Activated CD4-positive, alpha-beta T cell treated with anti-CD3 and anti-CD28 coated beads, Interleukin-2, amount 50 U/mL, for 4 hours (primary cell): ENCODE results near the gene SMYD3.

Experiments
- DNase-seq, 2 experiments: peaks; one replicate each; pipeline ENCODE4 v3.0.0-alpha.2; 2020

SMYD3 gene

DNA sequence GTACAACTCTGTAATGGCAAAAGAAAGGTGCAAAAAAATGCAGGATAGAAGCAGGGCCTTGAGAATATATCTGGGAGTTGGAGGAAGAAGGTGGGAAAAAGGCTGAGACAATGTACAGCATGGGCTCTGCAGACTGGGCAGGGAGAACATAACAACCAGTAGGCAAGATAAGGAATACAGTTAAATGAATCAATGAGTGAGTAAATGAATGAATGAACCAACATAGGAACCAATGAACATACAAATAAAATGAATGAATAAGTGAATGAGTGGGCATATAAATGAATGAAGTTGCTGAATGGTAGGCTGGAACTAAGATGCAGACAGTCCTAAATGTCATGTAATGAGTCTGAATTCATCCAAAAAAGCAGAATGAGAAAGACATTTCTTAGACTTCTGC is 370.6 kb downstream of the SMYD3 start:
- no peak for DNase-seq

DNA sequence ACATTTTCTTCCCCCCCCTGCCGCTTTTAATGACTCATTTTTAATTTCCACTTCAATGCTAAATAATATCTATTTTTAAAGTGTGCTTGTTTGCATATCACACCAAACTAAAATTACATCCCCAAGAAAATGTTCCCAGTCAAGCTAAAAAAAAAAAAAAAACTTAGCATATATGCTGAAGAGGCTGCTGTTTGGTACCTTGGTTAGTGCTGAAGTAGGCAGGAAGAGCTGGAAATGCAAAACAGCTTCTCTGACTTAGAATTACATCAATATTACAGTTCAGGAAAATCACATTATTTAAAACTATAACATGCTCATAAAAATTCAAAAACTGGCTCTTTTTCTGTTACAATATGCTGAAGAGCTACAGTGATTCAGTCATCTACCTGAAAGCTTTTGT is 372.3 kb downstream of the SMYD3 start:
- DNase-seq, result no peak

- no peak for DNase-seq
Observed at GRCh38 chr1:246131095-246131494, 376.0 kb downstream of the SMYD3 start.

DNA sequence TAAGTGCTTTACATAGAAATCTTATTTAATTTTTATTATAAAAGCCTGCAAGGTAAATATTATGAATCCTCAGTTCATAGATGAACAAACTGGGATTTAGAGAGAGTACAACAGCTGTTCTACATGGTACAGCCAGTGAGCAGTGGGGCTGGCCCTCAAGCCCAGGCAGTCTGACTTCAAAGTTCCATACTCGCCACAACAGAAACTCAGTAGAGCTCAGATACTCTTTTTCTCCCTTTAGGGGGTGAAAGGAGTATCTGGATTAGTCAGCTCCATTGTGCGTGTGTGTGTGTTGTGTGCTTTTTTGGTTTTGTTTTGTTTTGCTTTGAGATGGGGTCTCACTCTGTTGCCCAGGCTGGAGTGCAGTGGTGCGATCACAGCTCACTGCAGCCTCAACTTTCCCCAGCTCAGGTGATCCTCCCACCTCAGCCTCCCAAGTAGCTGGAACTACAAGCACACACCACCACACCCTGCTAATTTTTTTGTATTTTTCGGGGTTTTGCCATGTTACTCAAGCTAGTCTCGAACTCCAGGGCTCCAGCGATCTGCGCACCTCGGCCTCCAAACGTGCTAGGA is 378.5 kb downstream of the SMYD3 start:
- no peak for DNase-seq

DNA sequence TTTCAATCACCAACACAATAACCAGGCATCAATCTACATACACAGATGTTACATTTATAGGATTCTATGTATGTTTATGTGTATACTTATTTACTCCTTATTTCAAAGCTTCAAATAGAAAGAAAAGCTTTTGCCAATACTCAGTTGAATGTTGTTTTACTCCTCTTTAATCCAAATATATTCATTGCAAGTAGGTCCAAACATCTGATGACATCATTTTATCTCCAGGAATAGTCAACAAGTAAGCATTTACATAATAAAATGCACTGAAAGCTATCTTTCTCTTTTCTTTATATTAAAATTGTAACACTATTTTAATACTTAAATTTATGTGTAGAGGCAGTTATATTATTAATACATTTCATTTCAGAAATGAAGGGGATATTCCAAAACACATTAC is 380.5 kb downstream of the SMYD3 start:
- DNase-seq, result no peak

- DNase-seq, result no peak
Observed at GRCh38 chr1:246122071-246122470, 385.0 kb downstream of the SMYD3 start.

GRCh38 chr1:246121533-246121932 is 385.5 kb downstream of the SMYD3 start:
- DNase-seq, result no peak

DNA sequence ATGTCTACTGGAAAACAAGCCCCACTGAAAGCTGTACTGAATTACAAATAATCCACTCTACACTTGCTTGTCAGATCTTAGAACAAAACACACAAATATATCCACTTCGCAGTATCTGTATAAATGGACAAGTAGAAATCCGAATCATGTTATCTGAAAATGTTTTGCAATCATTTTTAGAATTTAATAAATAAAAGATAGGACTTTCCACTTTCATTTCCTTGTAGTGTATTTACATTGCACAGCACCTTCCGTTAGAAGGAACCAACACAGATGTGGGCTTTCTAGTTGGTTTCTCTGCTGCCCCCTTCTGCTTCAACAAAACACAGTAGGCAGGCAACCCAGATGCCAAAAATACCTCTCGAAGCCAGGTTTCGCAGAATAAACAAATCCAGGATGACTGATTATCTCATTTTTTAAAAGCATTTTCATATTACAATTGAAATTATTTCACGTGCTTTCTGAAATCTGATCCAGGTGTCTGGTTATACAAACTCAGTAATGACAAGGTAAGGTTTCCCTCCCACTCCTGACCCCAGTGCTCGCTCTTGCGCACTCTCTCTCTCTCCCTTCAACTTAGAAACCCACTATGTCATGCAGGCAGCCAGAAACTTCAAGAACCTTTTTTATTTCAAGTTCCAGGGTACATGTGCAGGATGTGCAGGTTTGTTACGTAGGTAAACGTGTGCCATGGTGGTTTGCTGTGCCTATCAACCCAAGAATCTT is 389.9 kb downstream of the SMYD3 start:
- peak in 1 of 2 experiments; percentile 16 for DNase-seq

DNA sequence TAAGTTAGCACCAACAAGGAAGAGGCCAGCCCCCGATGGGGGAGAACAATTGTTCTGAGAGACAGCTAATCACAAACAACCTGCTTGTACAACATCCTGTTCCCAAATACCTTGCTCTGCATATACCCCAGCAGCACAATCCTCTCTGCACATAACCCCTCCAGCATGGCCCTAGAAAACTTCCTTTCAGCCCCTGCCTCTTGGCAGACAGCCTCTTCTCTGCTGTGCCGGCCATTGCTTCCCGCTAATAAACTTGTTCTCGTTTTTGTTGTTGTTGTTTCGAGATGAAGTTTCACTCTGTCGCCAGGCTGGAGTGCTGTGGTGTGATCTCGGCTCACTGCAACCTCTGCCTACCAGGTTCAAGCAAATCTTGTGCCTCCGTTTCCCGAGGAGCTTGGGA is 392.7 kb downstream of the SMYD3 start:
- no peak for DNase-seq

DNA sequence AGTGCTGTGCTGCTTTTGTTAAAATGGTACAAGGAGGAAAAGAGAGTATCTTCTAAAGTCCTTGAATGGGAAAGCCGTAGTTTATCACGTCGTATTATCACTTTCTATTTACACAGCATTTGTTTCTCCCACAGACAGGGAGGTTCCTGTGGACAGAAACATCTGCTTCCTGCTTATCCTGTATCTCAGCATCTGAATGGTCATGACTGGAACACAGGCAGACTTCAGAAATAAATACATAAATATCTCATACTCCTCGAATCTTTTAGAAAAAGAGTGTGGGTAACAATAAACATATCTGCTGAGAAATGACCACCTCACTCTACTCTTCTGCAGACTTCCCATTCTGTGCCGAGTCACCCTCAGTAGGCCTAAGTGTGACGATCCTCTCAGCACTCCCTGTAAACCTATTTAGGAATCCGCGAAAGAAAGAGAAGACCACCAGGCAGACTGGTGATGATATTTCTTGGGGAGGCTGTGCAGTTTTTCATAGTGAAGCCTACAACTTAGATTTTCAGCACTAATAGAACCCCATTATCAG is 393.5 kb downstream of the SMYD3 start:
- no peak for DNase-seq

DNA sequence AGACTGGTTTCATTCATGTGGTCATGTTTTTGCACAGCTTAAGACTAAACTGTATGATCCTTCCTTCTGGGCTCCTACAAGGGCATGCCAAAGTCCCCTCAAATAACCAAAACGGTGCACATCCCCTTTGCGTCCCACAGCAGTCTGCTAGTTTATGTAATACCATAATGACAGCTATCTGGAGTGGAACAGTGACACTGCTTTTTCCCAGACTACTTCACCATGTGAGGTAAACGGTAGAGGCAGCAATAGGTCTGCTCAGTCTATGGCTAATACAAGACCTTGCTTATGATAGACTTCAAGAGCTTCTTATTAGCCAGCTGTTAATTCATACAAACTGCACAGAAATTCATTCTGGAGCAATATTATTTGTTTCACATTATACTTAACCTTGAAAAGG is 395.5 kb downstream of the SMYD3 start:
- no peak for DNase-seq

- DNase-seq, result no peak
Observed at GRCh38 chr1:246110343-246111219, 396.5 kb downstream of the SMYD3 start.

DNA sequence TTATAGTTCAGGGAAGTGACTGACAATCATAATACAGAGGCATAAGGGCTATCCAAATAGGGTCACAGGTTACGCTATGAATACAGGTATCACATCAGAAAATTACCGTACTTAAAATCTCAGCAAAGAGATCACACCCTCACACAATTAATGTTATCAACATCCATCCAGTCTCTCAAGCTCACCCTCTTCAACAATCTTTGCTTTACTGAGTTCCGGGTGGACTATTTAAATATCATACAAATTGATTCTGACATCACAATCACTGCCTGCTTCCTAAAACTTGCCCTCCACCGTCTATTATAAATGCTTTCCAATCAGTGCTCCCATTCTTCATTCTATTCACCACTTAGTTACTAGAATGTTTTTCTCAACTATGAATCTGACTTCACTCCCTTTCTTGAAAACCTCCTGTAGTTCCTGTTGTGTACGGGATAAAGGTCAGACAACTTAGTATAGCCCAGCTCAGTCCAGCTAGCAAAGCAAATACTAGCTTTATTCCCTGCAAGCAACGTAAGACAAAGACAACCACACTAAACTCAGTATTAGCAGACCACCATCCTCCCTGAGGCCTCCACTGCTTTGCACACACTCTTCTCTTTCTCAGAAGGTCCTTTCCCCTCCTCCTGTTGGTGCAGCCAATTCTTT is 398.7 kb downstream of the SMYD3 start:
- no peak for DNase-seq

GRCh38 chr1:246107516-246108277 is 399.4 kb downstream of the SMYD3 start:
- no peak for DNase-seq

GRCh38 chr1:246106342-246106763 is 400.7 kb downstream of the SMYD3 start:
- DNase-seq, result no peak

DNA sequence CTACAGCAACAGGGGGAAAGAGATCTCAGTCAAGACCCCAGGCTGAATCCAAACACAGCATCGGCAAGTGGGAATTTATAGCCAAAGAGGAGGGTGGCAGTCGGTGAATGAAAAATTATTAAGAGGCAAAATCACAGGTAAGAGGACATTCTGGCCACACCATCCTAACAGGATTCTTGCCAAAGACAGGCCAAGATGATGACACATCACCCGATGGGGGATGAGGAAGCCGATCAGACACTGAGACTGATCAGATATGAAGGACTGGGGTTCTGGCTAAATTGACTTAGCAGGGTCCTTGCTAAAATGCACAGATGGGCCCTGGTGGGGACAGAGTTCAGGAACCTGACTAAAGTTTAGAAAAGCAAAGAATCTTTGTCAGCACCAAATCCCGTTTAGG is 402.2 kb downstream of the SMYD3 start:
- DNase-seq, result no peak

DNA sequence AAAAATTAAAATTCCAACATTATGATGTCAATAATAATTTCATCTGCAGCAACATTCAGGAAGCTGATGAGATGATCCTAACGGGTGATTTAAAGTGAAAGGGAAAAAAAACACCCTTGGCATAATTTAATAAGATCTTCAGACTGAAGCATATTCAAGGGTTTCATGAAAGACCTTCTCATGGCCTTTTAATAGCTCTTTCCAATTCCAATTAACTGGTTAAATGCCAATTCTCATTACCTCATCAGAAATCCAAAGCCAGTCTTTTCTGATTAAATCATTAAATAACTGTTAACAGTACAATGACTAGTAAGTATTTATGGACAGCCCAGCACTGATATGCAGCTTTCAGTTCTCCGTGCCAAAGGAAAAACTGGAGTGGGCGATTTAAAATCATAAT is 407.5 kb downstream of the SMYD3 start:
- no peak for DNase-seq

DNA sequence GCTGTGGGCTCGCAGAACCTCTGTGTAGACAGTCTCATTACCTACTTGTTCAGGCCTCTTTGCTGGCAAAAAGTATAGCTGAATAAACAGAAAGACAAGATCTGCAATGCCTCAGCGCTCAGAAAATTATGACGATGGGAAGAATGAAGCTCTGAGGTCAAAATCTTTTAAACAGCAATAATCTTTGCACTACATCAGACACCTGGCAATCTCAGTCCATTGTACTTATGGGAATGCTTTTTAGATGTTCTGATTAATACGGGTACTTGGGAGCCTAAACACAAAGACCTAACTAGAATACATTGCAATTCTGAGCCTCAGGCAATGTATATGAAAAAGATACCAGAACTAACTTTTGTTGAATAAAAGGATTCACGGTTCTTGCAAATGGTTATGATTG is 410.7 kb downstream of the SMYD3 start:
- no peak for DNase-seq

GRCh38 chr1:246095443-246095842 is 411.6 kb downstream of the SMYD3 start:
- DNase-seq, result no peak

- no peak for DNase-seq
Observed at GRCh38 chr1:246093230-246093629, 413.8 kb downstream of the SMYD3 start.

DNA sequence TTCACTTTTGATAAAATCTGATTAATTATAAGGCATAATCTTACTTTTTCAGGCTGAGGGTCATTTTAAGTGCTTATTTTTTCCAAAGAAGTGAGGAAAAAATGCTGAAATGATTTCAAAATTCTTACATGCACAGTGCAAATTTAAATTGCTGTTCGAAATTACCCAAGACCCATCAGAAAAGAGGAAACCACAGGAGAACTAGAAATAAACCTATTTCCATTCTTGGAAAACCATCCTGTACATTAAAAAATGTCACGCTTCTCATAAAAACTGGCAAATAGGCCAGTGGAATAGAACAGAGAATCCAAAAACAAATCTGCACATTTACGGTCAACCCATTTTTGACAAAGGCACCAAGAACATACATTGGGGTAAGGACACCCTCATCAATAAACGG is 414.9 kb downstream of the SMYD3 start:
- no peak for DNase-seq

- no peak for DNase-seq
Observed at GRCh38 chr1:246091477-246091876, 415.6 kb downstream of the SMYD3 start.
